HCT116 (cell line): ENCODE measurements around the gene ZDHHC1.

Source experiments
- EZH2 ChIP-seq: fragments of 200-600 bp; sonication (generic); IDR thresholded peaks from 2 replicates; pipeline ENCODE4 v1.6.1; 2017; ENCODE audit warnings: antibody characterized with exemption, mixed run types
- JUND ChIP-seq: IDR thresholded peaks from 2 replicates; pipeline ENCODE4 v1.6.1; 2012
- RAD21 ChIP-seq: IDR thresholded peaks from 2 replicates; pipeline ENCODE4 v1.6.1; 2012; ENCODE audit warnings: low read depth, mild to moderate bottlenecking
- ZFX ChIP-seq: fragments of 450-650 bp; IDR thresholded peaks from 2 replicates; pipeline ENCODE4 v1.6.1; 2017
- TF ChIP-seq, protein P1 (sequence below), 3 experiments: fragments of 200-600 bp in 1 of 3; sonication (generic) in 1 of 3; IDR thresholded peaks in 2 of 3; conservative IDR thresholded peaks in 1 of 3; 2 replicates each; pipeline ENCODE4 v1.5.1; 2012 to 2017; ENCODE audit warnings: low read depth in 2 of 3, low read length in 2 of 3, antibody characterized with exemption in 1 of 3, borderline replicate concordance in 1 of 3, control low read depth in 1 of 3, mild to moderate bottlenecking in 1 of 3, mixed read lengths in 1 of 3, mixed run types in 1 of 3, moderate library complexity in 1 of 3; ENCODE audit not compliant: insufficient read depth in 1 of 3

DNA sequence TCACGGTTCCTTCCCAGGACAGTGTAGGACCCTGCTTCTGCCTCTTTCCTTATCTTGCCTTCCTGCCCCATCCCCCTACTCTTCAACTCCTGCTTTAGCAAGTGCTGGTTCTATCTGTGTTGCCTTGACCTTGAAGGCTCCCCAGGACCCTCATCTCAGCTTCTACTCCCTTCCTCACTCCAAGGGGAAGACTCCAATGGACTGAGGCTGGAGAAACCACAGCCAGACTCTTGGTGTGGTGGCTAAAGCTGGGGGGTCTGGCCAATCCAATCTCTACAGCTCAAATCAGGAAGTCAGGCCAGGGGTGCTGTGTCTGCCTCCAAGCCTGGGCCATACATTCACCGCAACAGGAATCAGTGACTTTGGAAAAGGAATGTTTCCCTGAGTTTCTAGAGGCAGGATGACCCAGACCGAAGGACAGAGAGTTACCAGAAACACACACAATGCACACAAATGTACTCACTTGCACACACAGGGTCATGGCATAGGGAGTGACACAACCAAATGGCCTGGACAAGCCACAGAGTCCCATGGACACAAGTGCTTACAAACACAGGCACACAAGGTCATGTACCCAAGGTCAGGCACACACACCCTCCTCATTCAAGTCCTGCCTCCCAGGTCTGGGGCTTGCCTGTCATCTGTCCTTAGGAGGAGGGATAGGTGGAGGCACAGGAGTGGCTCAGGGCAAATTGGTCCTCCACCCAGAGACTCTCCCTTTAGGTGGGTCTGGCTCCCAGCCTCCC lies 12.9 kb upstream of the ZDHHC1 start:
- TF ChIP-seq, protein P1, sequence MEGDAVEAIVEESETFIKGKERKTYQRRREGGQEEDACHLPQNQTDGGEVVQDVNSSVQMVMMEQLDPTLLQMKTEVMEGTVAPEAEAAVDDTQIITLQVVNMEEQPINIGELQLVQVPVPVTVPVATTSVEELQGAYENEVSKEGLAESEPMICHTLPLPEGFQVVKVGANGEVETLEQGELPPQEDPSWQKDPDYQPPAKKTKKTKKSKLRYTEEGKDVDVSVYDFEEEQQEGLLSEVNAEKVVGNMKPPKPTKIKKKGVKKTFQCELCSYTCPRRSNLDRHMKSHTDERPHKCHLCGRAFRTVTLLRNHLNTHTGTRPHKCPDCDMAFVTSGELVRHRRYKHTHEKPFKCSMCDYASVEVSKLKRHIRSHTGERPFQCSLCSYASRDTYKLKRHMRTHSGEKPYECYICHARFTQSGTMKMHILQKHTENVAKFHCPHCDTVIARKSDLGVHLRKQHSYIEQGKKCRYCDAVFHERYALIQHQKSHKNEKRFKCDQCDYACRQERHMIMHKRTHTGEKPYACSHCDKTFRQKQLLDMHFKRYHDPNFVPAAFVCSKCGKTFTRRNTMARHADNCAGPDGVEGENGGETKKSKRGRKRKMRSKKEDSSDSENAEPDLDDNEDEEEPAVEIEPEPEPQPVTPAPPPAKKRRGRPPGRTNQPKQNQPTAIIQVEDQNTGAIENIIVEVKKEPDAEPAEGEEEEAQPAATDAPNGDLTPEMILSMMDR (IDR thresholded peaks at IDR 0.05 in 2 of 3, conservative IDR thresholded peaks at IDR 0.05 in 1 of 3; ENCODE audit: borderline replicate concordance in 1 of 3, insufficient read depth in 1 of 3, low read depth in 2 of 3, low read length in 2 of 3) = no peak
- TF ChIP-seq EZH2 (no peak), JUND (no peak), ZFX (no peak), RAD21 (no peak)
